GM12878 (cell line): Measurements from ENCODE around the gene SMIM5. TPM values are rescaled to one million over a fixed set of nuclear protein-coding genes. Genes with fewer than 3 reads are reported as not detected.

ENCODE experiments used
- ATAC-seq: fragments of 200-7000 bp; cut with Tn5 transposase; 3 replicates; pipeline ENCODE4 v1.9.1; 2020; ENCODE audit warnings: mild to moderate bottlenecking, moderate library complexity
- BruUV-seq: library from RNA; stranded (reverse); fragments of 400-500 nt; replicated peaks from 2 replicates; lab custom pipeline; 2021; lab: Mats Ljungman, UMichigan
- CTCF ChIA-PET: fragments of 300-600 bp; sonication (Branson Sonifier 250); formaldehyde crosslinking; extraction: SDS; loops from one replicate; lab custom pipeline; 2021; ENCODE audit warnings: inconsistent platforms; lab: Yijun Ruan, JAX
- POLR2A ChIA-PET: fragments of 350-600 bp; formaldehyde crosslinking; extraction: SDS; loops from one replicate; lab custom pipeline; 2021; ENCODE audit warnings: inconsistent platforms; lab: Charles Lee
- RAD21 ChIA-PET: fragments of 300-600 bp; sonication (Branson Sonifier 250); formaldehyde crosslinking; loops from one replicate; lab custom pipeline; 2023; ENCODE audit warnings: antibody characterized with exemption; ENCODE audit not compliant: unreplicated experiment; lab: Charles Lee
- SMC1A ChIA-PET: fragments of 300-600 bp; sonication (Branson Sonifier 250); formaldehyde crosslinking; loops from one replicate; lab custom pipeline; 2023; ENCODE audit not compliant: unreplicated experiment, uncharacterized antibody; lab: Charles Lee
- DNase-seq: peaks from one replicate; pipeline ENCODE4 v3.0.0-alpha.2; 2011; ENCODE audit warnings: low read depth, low spot score
- FAIRE-seq: peaks from 3 replicates; lab custom pipeline; 2011; peaks lifted over from hg19 to GRCh38; lab: Jason Lieb, UNC
- H2AFZ ChIP-seq: 2 replicates; pipeline ENCODE4 v1.6.0; 2011; ENCODE audit warnings: low read depth, low read length, control low read depth; ENCODE audit not compliant: control insufficient read depth
- H3K27ac ChIP-seq: 2 replicates; pipeline ENCODE4 v1.5.1; 2011; ENCODE audit warnings: control low read depth; ENCODE audit not compliant: control insufficient read depth, insufficient read depth
- H3K27me3 ChIP-seq, 2 experiments: replicated peaks in 1 of 2; 2 replicates each; pipeline versions ENCODE4 v1.6.0 to v1.6.1; 2011; ENCODE audit warnings: low read length in 1 of 2; ENCODE audit not compliant: control insufficient read depth in 2 of 2, insufficient read depth in 2 of 2
- H3K36me3 ChIP-seq, 2 experiments: 2 replicates each; pipeline ENCODE4 v1.5.1; 2011; ENCODE audit warnings: low read length in 1 of 2; ENCODE audit not compliant: control insufficient read depth in 2 of 2, insufficient read depth in 2 of 2
- H3K4me1 ChIP-seq: 2 replicates; pipeline ENCODE4 v1.6.1; 2011; ENCODE audit warnings: mild to moderate bottlenecking, low read length, moderate library complexity, mixed read lengths; ENCODE audit not compliant: control insufficient read depth, insufficient read depth
- H3K4me2 ChIP-seq: 2 replicates; pipeline ENCODE4 v1.6.0; 2011; ENCODE audit warnings: control low read depth; ENCODE audit not compliant: control insufficient read depth, insufficient read depth
- H3K4me3 ChIP-seq: fragments of 200-600 bp; sonication (generic); 2 replicates; pipeline ENCODE4 v1.5.1; 2016
- H3K79me2 ChIP-seq: 2 replicates; pipeline ENCODE4 v1.6.0; 2011; ENCODE audit warnings: low read length; ENCODE audit not compliant: control insufficient read depth, insufficient read depth
- H3K9ac ChIP-seq: 2 replicates; pipeline ENCODE4 v1.8.0; 2011; ENCODE audit warnings: low read length, control low read depth, mixed read lengths; ENCODE audit not compliant: control insufficient read depth, insufficient read depth
- H3K9me3 ChIP-seq: replicated peaks from 3 replicates; pipeline ENCODE4 v1.5.1; 2011; ENCODE audit warnings: mild to moderate bottlenecking, low read length; ENCODE audit not compliant: control insufficient read depth, insufficient read depth
- H4K20me1 ChIP-seq: 2 replicates; pipeline ENCODE4 v1.6.0; 2011; ENCODE audit not compliant: control insufficient read depth, insufficient read depth
- CREM ChIP-seq: IDR thresholded peaks from 2 replicates; pipeline ENCODE4 v1.6.1; 2014; ENCODE audit warnings: antibody characterized with exemption, low read depth
- GATAD2B ChIP-seq: fragments of 450-650 bp; conservative IDR thresholded peaks from 2 replicates; pipeline ENCODE4 v1.6.1; 2017; ENCODE audit warnings: low read depth, mild to moderate bottlenecking, moderate library complexity
- HDAC6 ChIP-seq: fragments of 200-600 bp; sonication (generic); IDR thresholded peaks from one replicate; pipeline ENCODE4 v1.8.0; 2017; ENCODE audit warnings: antibody characterized with exemption; ENCODE audit not compliant: unreplicated experiment
- IRF4 ChIP-seq: IDR thresholded peaks from 2 replicates; pipeline ENCODE4 v1.6.1; 2011; ENCODE audit warnings: low read depth, low read length
- KLF5 ChIP-seq: fragments of 450-650 bp; IDR thresholded peaks from 2 replicates; pipeline ENCODE4 v1.6.1; 2014; ENCODE audit warnings: mild to moderate bottlenecking; ENCODE audit not compliant: partially characterized antibody
- MTA3 ChIP-seq: IDR thresholded peaks from 2 replicates; pipeline ENCODE4 v1.6.1; 2012; ENCODE audit warnings: low read length, inconsistent platforms, borderline replicate concordance
- POLR2AphosphoS5 ChIP-seq: IDR thresholded peaks from 2 replicates; pipeline ENCODE4 v1.6.1; 2011; ENCODE audit warnings: mild to moderate bottlenecking, low read length, inconsistent platforms
- SMARCA5 ChIP-seq: fragments of 450-650 bp; IDR thresholded peaks from 2 replicates; pipeline ENCODE4 v1.6.1; 2017; ENCODE audit warnings: mild to moderate bottlenecking
- YBX1 ChIP-seq: fragments of 450-650 bp; IDR thresholded peaks from 2 replicates; pipeline ENCODE4 v1.6.1; 2016; ENCODE audit warnings: antibody characterized with exemption
- YY1 ChIP-seq: IDR thresholded peaks from 2 replicates; pipeline ENCODE4 v1.6.1; 2011; ENCODE audit warnings: low read depth, mild to moderate bottlenecking, low read length
- ZBTB40 ChIP-seq: fragments of 450-650 bp; IDR thresholded peaks from 2 replicates; pipeline ENCODE4 v1.6.1; 2016; ENCODE audit warnings: mild to moderate bottlenecking, moderate library complexity, borderline replicate concordance
- WGBS: methylation state at CpG from one replicate; pipeline ENCODE4 v1.1.6; 2016; ENCODE audit warnings: low lambda C conversion rate; ENCODE audit not compliant: insufficient replicate concordance, insufficient coverage; ENCODE audit errors: missing lambda C conversion rate; 5-methylcytosine and 5-hydroxymethylcytosine counted together
- in situ Hi-C: fragments of 300-500 bp; cut with MboI; formaldehyde crosslinking; loops from 9 replicates; pipeline ENCODE4 v1.14.3; 2018; ENCODE audit warnings: mixed read lengths
- intact Hi-C: fragments of 100-400 bp; cut with micrococcal nuclease; formaldehyde crosslinking; loops from one replicate; pipeline ENCODE4 v1.14.2; 2022; ENCODE audit not compliant: unreplicated experiment
- polyA plus RNA-seq, 11 experiments: library from polyadenylated mRNA; depleted of rRNA in 4 of 11; unstranded in 6 of 11; stranded (reverse) in 5 of 11; fragments of >200 nt; fragmentation: Nextera tagmentation in 4 of 11; fragmentation: Illumina TruSeq in 1 of 11; extraction: Ambion mirVana in 4 of 11; extraction: Trizol in 1 of 11; gene quantifications; 1 replicate in 1 of 11; 2 replicates in 10 of 11; pipeline versions ENCODE4 v1.2.1 to v1.2.3, GENCODE V29; 2011 to 2016; ENCODE audit warnings: inconsistent platforms in 2 of 11, missing spikeins in 2 of 11, low read depth in 1 of 11
- total RNA-seq, 4 experiments: library from RNA; depleted of rRNA in 3 of 4; stranded (reverse); fragments of >200 nt in 3 of 4; fragmentation: Illumina TruSeq in 1 of 4; extraction: Trizol in 1 of 4; gene quantifications; 2 replicates each; pipeline versions ENCODE4 v1.2.1 to v1.2.3, GENCODE V29; 2013 to 2021

Gene SMIM5
- total and polyA plus RNA-seq, 10 of the 15 experiments (the other 5 are each of a cell fraction or from before 2014, with no cell fraction given): 0.08 to 0.11 TPM; not detected in 8

- TF ChIP-seq ZBTB40 (no peak), SMARCA5 (no peak), IRF4 (no peak), CREM (no peak), YY1 (no peak), YBX1 (no peak), MTA3 (no peak)
Measured at GRCh38 chr17:75639771-75640555, 6.7 kb downstream of the SMIM5 start (continued).

- no peaks in the 10 kb centered on the region for H3K9me3 ChIP-seq
- H3K4me3 ChIP-seq: no peak overlapping the region
- ChIA-PET CTCF (interaction anchor here (0.5 to 10.0 kb wide), 5 partner anchors 8 to 107 kb away, joined by 4 to 89 read pairs (median 4); partner anchors contain the start of gene SMIM5), POLR2A (no interaction called here), SMC1A (no interaction called here), RAD21 (no interaction called here)
- H4K20me1 ChIP-seq: no peaks in the 10 kb centered on the region; the same call in 1 of the 2 replicates
- H3K4me1 ChIP-seq: peaks cover 6% of the 10 kb centered on the region
- no peak for ATAC-seq
- H3K9ac ChIP-seq: no peak overlapping the region
- H3K27ac ChIP-seq: no peak overlapping the region
- no peak for DNase-seq
- no peaks in the 10 kb centered on the region for H3K79me2 ChIP-seq
- in situ Hi-C loops (no loop called here), intact Hi-C loops (no loop called here)
- peaks cover 3 to 5% of the 10 kb centered on the region in 2 experiments; a peak in 3 of 4 replicates for H3K36me3 ChIP-seq
- WGBS: 94% methylated on average over 13 of the region's 13 CpGs
- no peak for FAIRE-seq
- no peak overlapping the region for H3K4me2 ChIP-seq
- H2AFZ ChIP-seq: no peak overlapping the region
- no peaks in the 10 kb centered on the region for H3K27me3 ChIP-seq
- BruUV-seq: no TSS peak
- TF ChIP-seq GATAD2B (no peak), POLR2AphosphoS5 (no peak), KLF5 (no peak), HDAC6 (no peak), CREM (no peak)
Measured at GRCh38 chr17:75640556-75641119, 7.4 kb downstream of the SMIM5 start.
